Endothelial cell of umbilical vein (primary cell): ENCODE results near the gene CKB.

Source experiments
- CTCF ChIP-seq, 2 donors: IDR thresholded peaks; 1 replicate in 1 of 2; 2 replicates in 1 of 2; pipeline ENCODE4 v1.5.1; 2011; ENCODE audit warnings: low read length in 2 of 2, mild to moderate bottlenecking in 2 of 2, moderate library complexity in 2 of 2, control low read depth in 1 of 2, inconsistent platforms in 1 of 2, low read depth in 1 of 2; ENCODE audit not compliant: insufficient read depth in 1 of 2; ENCODE audit errors: extremely low read depth in 1 of 2
- EZH2 ChIP-seq: IDR thresholded peaks from 2 replicates; pipeline ENCODE4 v1.6.1; 2012; ENCODE audit warnings: borderline replicate concordance, low read depth, mild to moderate bottlenecking, moderate library complexity, low read length, inconsistent platforms; ENCODE audit not compliant: severe bottlenecking
- FOS ChIP-seq: IDR thresholded peaks from 2 replicates; pipeline ENCODE4 v1.6.1; 2011; ENCODE audit warnings: mild to moderate bottlenecking, low read length, moderate library complexity, borderline replicate concordance; ENCODE audit not compliant: insufficient read depth
- GATA2 ChIP-seq: IDR thresholded peaks from 2 replicates; pipeline ENCODE4 v1.7.0; 2011; ENCODE audit warnings: low read depth, mild to moderate bottlenecking, moderate library complexity, mixed read lengths, low read length; ENCODE audit not compliant: insufficient read length, insufficient read depth
- JUN ChIP-seq: IDR thresholded peaks from 2 replicates; pipeline ENCODE4 v1.6.1; 2011; ENCODE audit warnings: borderline replicate concordance, low read depth; ENCODE audit not compliant: insufficient read length, insufficient read depth
- MAX ChIP-seq: IDR thresholded peaks from 2 replicates; pipeline ENCODE4 v1.6.1; 2011; ENCODE audit not compliant: insufficient read depth, insufficient read length
- POLR2A ChIP-seq: IDR thresholded peaks from 2 replicates; pipeline ENCODE4 v1.6.1; 2012; ENCODE audit warnings: low read depth, mild to moderate bottlenecking, control low read depth, low read length
- POLR2AphosphoS5 ChIP-seq: IDR thresholded peaks from 2 replicates; pipeline ENCODE4 v1.6.1; 2012; ENCODE audit warnings: low read depth, mild to moderate bottlenecking, control low read depth, low read length, moderate library complexity; ENCODE audit not compliant: insufficient read depth

GRCh38 chr14:103532216-103533136, 9.8 kb upstream of the CKB start:
- TF ChIP-seq CTCF (IDR thresholded peaks at IDR 0.05; ENCODE audit: extremely low read depth in 1 of 2, insufficient read depth in 1 of 2, low read depth in 1 of 2, low read length in 2 of 2): no peak
- no peak for TF ChIP-seq POLR2A
- no peak for TF ChIP-seq EZH2
- no peak for TF ChIP-seq POLR2AphosphoS5
- TF ChIP-seq JUN: no peak
- TF ChIP-seq FOS: no peak
- TF ChIP-seq MAX: no peak
- no peak for TF ChIP-seq GATA2
